ENCODE results near the gene HUNK. TPM values are rescaled to one million over a fixed set of nuclear protein-coding genes. Genes with fewer than 3 reads are reported as not detected.

Gene HUNK
- total RNA-seq, 1 donor from 2014 or later: 60.6 TPM

GRCh38 chr21:31911138-31911907 lies 38.5 kb downstream of the HUNK start:
- no peaks in the 10 kb centered on the region for H3K36me3 Mint-ChIP-seq
- no peak for DNase-seq (ENCODE audit: low spot score in 2 of 2, unreplicated experiment in 2 of 2)
- H3K27me3 Mint-ChIP-seq (ENCODE audit: low read depth): no peaks in the 10 kb centered on the region
- no peak for TF ChIP-seq CTCF (IDR thresholded peaks at IDR 0.05; ENCODE audit: unreplicated experiment)
- peaks cover 84% of the 10 kb centered on the region for H3K4me1 Mint-ChIP-seq
- H3K4me3 Mint-ChIP-seq: peak overlapping the region; percentile 0
- H3K9me3 Mint-ChIP-seq: no peaks in the 10 kb centered on the region
- H3K27ac Mint-ChIP-seq: peak overlapping the region; percentile 94

GRCh38 chr21:31912501-31912900 lies 39.7 kb downstream of the HUNK start:
- Mint-ChIP-seq H3K36me3 (peaks cover 3% of the 10 kb centered on the region), H3K27ac (peak overlapping the region; percentile 94), H3K4me1 (peaks cover 82% of the 10 kb centered on the region), H3K27me3 (ENCODE audit: low read depth) (no peaks in the 10 kb centered on the region), H3K9me3 (no peaks in the 10 kb centered on the region), H3K4me3 (no peak overlapping the region)
- no peak for TF ChIP-seq CTCF (IDR thresholded peaks at IDR 0.05; ENCODE audit: unreplicated experiment)
- no peak for DNase-seq (ENCODE audit: low spot score in 2 of 2, unreplicated experiment in 2 of 2)

- H3K4me3 Mint-ChIP-seq: peak overlapping the region; percentile 27
- TF ChIP-seq CTCF (IDR thresholded peaks at IDR 0.05; ENCODE audit: unreplicated experiment): no peak
- no peaks in the 10 kb centered on the region for H3K27me3 Mint-ChIP-seq (ENCODE audit: low read depth)
- peaks cover 8% of the 10 kb centered on the region for H3K36me3 Mint-ChIP-seq
- H3K27ac Mint-ChIP-seq: peak overlapping the region; percentile 94
- no peak for DNase-seq (ENCODE audit: low spot score in 2 of 2, unreplicated experiment in 2 of 2)
- H3K9me3 Mint-ChIP-seq: no peaks in the 10 kb centered on the region
- peaks cover 81% of the 10 kb centered on the region for H3K4me1 Mint-ChIP-seq
Observed at GRCh38 chr21:31913182-31913608, 40.4 kb downstream of the HUNK start.

GRCh38 chr21:31914472-31914871 lies 41.7 kb downstream of the HUNK start:
- no peak for DNase-seq (ENCODE audit: low spot score in 2 of 2, unreplicated experiment in 2 of 2)
- Mint-ChIP-seq H3K27me3 (ENCODE audit: low read depth) (no peaks in the 10 kb centered on the region), H3K4me3 (no peak overlapping the region), H3K36me3 (peaks cover 14% of the 10 kb centered on the region), H3K27ac (peak overlapping the region; percentile 73), H3K4me1 (peaks cover 78% of the 10 kb centered on the region), H3K9me3 (peaks cover 4% of the 10 kb centered on the region)
- TF ChIP-seq CTCF (IDR thresholded peaks at IDR 0.05; ENCODE audit: unreplicated experiment): no peak

- no peak overlapping the region for H3K4me3 Mint-ChIP-seq
- H3K27ac Mint-ChIP-seq: peak overlapping the region; percentile 40
- peaks cover 70% of the 10 kb centered on the region for H3K4me1 Mint-ChIP-seq
- peaks cover 10% of the 10 kb centered on the region for H3K9me3 Mint-ChIP-seq
- peaks cover 19% of the 10 kb centered on the region for H3K36me3 Mint-ChIP-seq
- no peak for DNase-seq (ENCODE audit: low spot score in 2 of 2, unreplicated experiment in 2 of 2)
- TF ChIP-seq CTCF (IDR thresholded peaks at IDR 0.05; ENCODE audit: unreplicated experiment): no peak
- H3K27me3 Mint-ChIP-seq (ENCODE audit: low read depth): no peaks in the 10 kb centered on the region
Observed at GRCh38 chr21:31915566-31915965, 42.7 kb downstream of the HUNK start.
